A549 (cell line): Measurements from ENCODE around the gene SSR2. TPM values are rescaled to one million over a fixed set of nuclear protein-coding genes. Genes with fewer than 3 reads are reported as not detected.

ENCODE experiments used
- ATAC-seq, 2 experiments: fragments of 200-7000 bp in 1 of 2; fragments of >200 bp in 1 of 2; cut with Nextera tagmentation in 1 of 2; cut with Tn5 transposase in 1 of 2; 3 replicates each; pipeline versions ENCODE4 v1.8.0 to v1.9.1; 2018 to 2020; ENCODE audit warnings: mild to moderate bottlenecking in 1 of 2, moderate library complexity in 1 of 2
- CTCF ChIA-PET: fragments of 300-600 bp; sonication (Branson Sonifier 250); formaldehyde crosslinking; extraction: SDS; loops from one replicate; lab custom pipeline; 2021; ENCODE audit warnings: antibody characterized with exemption, inconsistent platforms; lab: Yijun Ruan, JAX
- POLR2A ChIA-PET: fragments of 350-600 bp; formaldehyde crosslinking; extraction: SDS; loops from one replicate; lab custom pipeline; 2021; ENCODE audit warnings: antibody characterized with exemption, inconsistent platforms; lab: Yijun Ruan, JAX
- DNase-seq, 2 experiments: peaks; one replicate each; pipeline versions ENCODE4 v3.0.0 to v3.0.0-alpha.2; 2011 to 2016; ENCODE audit warnings: low read depth in 1 of 2, low spot score in 1 of 2
- FAIRE-seq: peaks from 2 replicates; lab custom pipeline; 2011; peaks lifted over from hg19 to GRCh38; lab: Jason Lieb, UNC
- H3K27ac ChIP-seq, 2 experiments: fragments of >200 bp; sonication (Bioruptor Twin); formaldehyde crosslinking; 3 replicates each; pipeline ENCODE4 v1.5.1; 2016 to 2017
- H3K4me1 ChIP-seq: fragments of >200 bp; sonication (Bioruptor Twin); formaldehyde crosslinking; 3 replicates; pipeline ENCODE4 v1.6.1; 2016
- H3K4me2 ChIP-seq: fragments of >200 bp; sonication (Bioruptor Twin); formaldehyde crosslinking; 3 replicates; pipeline ENCODE4 v1.6.1; 2016
- H3K4me3 ChIP-seq: fragments of >200 bp; sonication (Bioruptor Twin); formaldehyde crosslinking; 3 replicates; pipeline ENCODE4 v1.5.1; 2016
- H3K9me3 ChIP-seq: fragments of >200 bp; sonication (Bioruptor Twin); formaldehyde crosslinking; 3 replicates; pipeline ENCODE4 v1.6.1; 2016
- ATOH8 ChIP-seq: fragments of 250-450 bp; sonication (Bioruptor Pico); IDR thresholded peaks from 2 replicates; pipeline ENCODE4 v1.5.0; 2020; ENCODE audit warnings: low read depth, mild to moderate bottlenecking, moderate library complexity
- CBX8 ChIP-seq: fragments of 200-600 bp; sonication (generic); IDR thresholded peaks from 2 replicates; pipeline ENCODE4 v1.6.1; 2016
- CEBPB ChIP-seq, 2 experiments: fragments of >200 bp in 1 of 2; sonication (Bioruptor Twin) in 1 of 2; formaldehyde crosslinking in 1 of 2; IDR thresholded peaks; 2 replicates each; pipeline ENCODE4 v1.6.1; 2012 to 2016
- CTCF ChIP-seq: fragments of >200 bp; sonication (Bioruptor Twin); formaldehyde crosslinking; IDR thresholded peaks from 3 replicates; pipeline ENCODE4 v1.5.1; 2016
- E2F6 ChIP-seq: IDR thresholded peaks from 2 replicates; pipeline ENCODE4 v1.6.1; 2012; ENCODE audit warnings: low read depth, borderline replicate concordance
- EHMT2 ChIP-seq: fragments of 200-600 bp; sonication (generic); IDR thresholded peaks from 2 replicates; pipeline ENCODE4 v1.6.1; 2016; ENCODE audit warnings: antibody characterized with exemption, low read depth, mild to moderate bottlenecking, moderate library complexity
- ELK1 ChIP-seq: fragments of 150-350 bp; IDR thresholded peaks from 2 replicates; pipeline ENCODE4 v1.6.1; 2014; ENCODE audit warnings: low read depth, mild to moderate bottlenecking, low read length
- FOSL2 ChIP-seq, 2 experiments: fragments of 450-650 bp in 1 of 2; fragments of >200 bp in 1 of 2; sonication (Bioruptor Twin) in 1 of 2; formaldehyde crosslinking; IDR thresholded peaks; 2 replicates each; pipeline versions ENCODE4 v1.5.0 to v1.6.1; 2016 to 2020; ENCODE audit warnings: mild to moderate bottlenecking in 1 of 2, moderate library complexity in 1 of 2
- HES2 ChIP-seq: fragments of >200 bp; sonication (Bioruptor Twin); formaldehyde crosslinking; IDR thresholded peaks from 2 replicates; pipeline ENCODE4 v1.6.1; 2016
- HMGXB4 ChIP-seq: fragments of 250-450 bp; sonication (Bioruptor Pico); IDR thresholded peaks from 2 replicates; pipeline ENCODE4 v1.5.0; 2021; ENCODE audit warnings: mild to moderate bottlenecking, moderate library complexity, borderline replicate concordance
- HOXB5 ChIP-seq: fragments of 250-450 bp; sonication (Bioruptor Pico); IDR thresholded peaks from 2 replicates; pipeline ENCODE4 v1.5.0; 2020; ENCODE audit warnings: mild to moderate bottlenecking, moderate library complexity
- JUNB ChIP-seq: fragments of >200 bp; sonication (Bioruptor Twin); formaldehyde crosslinking; IDR thresholded peaks from 2 replicates; pipeline ENCODE4 v1.6.1; 2016
- KDM5A ChIP-seq: fragments of 200-600 bp; sonication (generic); IDR thresholded peaks from 2 replicates; pipeline ENCODE4 v1.6.1; 2016; ENCODE audit warnings: antibody characterized with exemption, mild to moderate bottlenecking
- MAZ ChIP-seq: fragments of 150-350 bp; IDR thresholded peaks from 2 replicates; pipeline ENCODE4 v1.6.1; 2014; ENCODE audit warnings: antibody characterized with exemption, low read depth, low read length, borderline replicate concordance
- POLR2AphosphoS2 ChIP-seq: conservative IDR thresholded peaks from 2 replicates; pipeline ENCODE4 v1.6.1; 2012; ENCODE audit warnings: low read length, improper control_type of control experiment, inconsistent platforms
- RAD21 ChIP-seq, 2 experiments: fragments of >200 bp in 1 of 2; sonication (Bioruptor Twin) in 1 of 2; formaldehyde crosslinking in 1 of 2; IDR thresholded peaks in 1 of 2; conservative IDR thresholded peaks in 1 of 2; 2 replicates in 1 of 2; 3 replicates in 1 of 2; pipeline ENCODE4 v1.6.1; 2012 to 2018; ENCODE audit warnings: inconsistent platforms in 1 of 2
- RCOR1 ChIP-seq: fragments of 150-350 bp; IDR thresholded peaks from 2 replicates; pipeline ENCODE4 v1.6.1; 2014; ENCODE audit warnings: antibody characterized with exemption, low read length, low read depth
- USF2 ChIP-seq: fragments of 450-650 bp; IDR thresholded peaks from 2 replicates; pipeline ENCODE4 v1.6.1; 2014; ENCODE audit warnings: antibody characterized with exemption
- ZSCAN20 ChIP-seq: fragments of 250-450 bp; sonication (Bioruptor Pico); IDR thresholded peaks from 2 replicates; pipeline ENCODE4 v1.8.0; 2022; ENCODE audit warnings: mild to moderate bottlenecking, moderate library complexity
- WGBS: methylation state at CpG from one replicate; pipeline ENCODE4 v1.1.6; 2017; ENCODE audit errors: missing lambda C conversion rate; 5-methylcytosine and 5-hydroxymethylcytosine counted together
- polyA plus RNA-seq, 4 experiments: library from polyadenylated mRNA; depleted of rRNA in 3 of 4; stranded (reverse); fragments of >200 nt; fragmentation: RNase III in 1 of 4; extraction: RNeasy Plus Mini Kit Qiagen cat#74134 plus additional on column Dnase treatment in 1 of 4; gene quantifications; 2 replicates in 3 of 4; 3 replicates in 1 of 4; pipeline ENCODE4 v1.2.3, GENCODE V29; 2011 to 2017

The SSR2 gene
- polyA plus RNA-seq, 2 of the 4 experiments (the other 2 are of a cell fraction), result 261 to 382 TPM

- TF ChIP-seq RCOR1, result no peak
Measured at GRCh38 chr1:156003923-156004188, 16.9 kb downstream of the SSR2 start (continued).

GRCh38 chr1:156002188-156002911 is 18.4 kb downstream of the SSR2 start:
- CTCF ChIA-PET, result interaction anchor here (0.6 to 6.6 kb wide), 11 partner anchors 12 to 130 kb away, joined by 3 to 63 read pairs (median 4); no protein-coding TSS in a partner anchor
- H3K27ac ChIP-seq, result peak overlapping the region; percentile 68 to 85
- FAIRE-seq (no peak), ATAC-seq (peak in 1 of 2 experiments; percentile 64; a peak in 4 of 6 replicates)
- no peak for TF ChIP-seq ELK1
- no peak for TF ChIP-seq POLR2AphosphoS2
- TF ChIP-seq, all 56 proteins: peak for 0
- Histone ChIP-seq H3K4me3 (peak overlapping the region; percentile 17; the same call in 1 of the 3 replicates), H3K9me3 (no peaks in the 10 kb centered on the region), H3K4me1 (peaks cover 39% of the 10 kb centered on the region), H3K4me2 (peak overlapping the region; percentile 67)
- 54% methylated on average over 3 of the region's 3 CpGs for WGBS
- DNase-seq, result peak in 1 of 2 experiments; percentile 32
- POLR2A ChIA-PET, result no interaction called here

- Histone ChIP-seq H3K27ac (peak overlapping the region; percentile 68 to 85), H3K4me3 (0 out of 3 replicates have a peak overlapping the region, but pooled peaks have one; percentile 17), H3K9me3 (no peaks in the 10 kb centered on the region), H3K4me2 (peak overlapping the region; percentile 67), H3K4me1 (peaks cover 39% of the 10 kb centered on the region)
- WGBS, result 38% methylated on average over 4 of the region's 4 CpGs
- peak; percentile 14 to 36; a peak in 3 of 6 replicates for ATAC-seq
- TF ChIP-seq RAD21 (conservative IDR thresholded peaks at IDR 0.05 in 1 of 2, IDR thresholded peaks at IDR 0.05 in 1 of 2), result peak; percentile 25 to 35; a peak in 2 of 5 replicates
- no peak for TF ChIP-seq CEBPB (IDR thresholded peaks at IDR 0.05)
- no peak for TF ChIP-seq E2F6
- no peak for TF ChIP-seq JUNB
- ChIA-PET POLR2A (interaction anchor here (0.6 kb wide), 1 partner anchor 24 kb away, joined by 4 read pairs; the partner anchor contains the start of gene ARHGEF2), CTCF (interaction anchor here (0.6 to 6.6 kb wide), 10 partner anchors 11 to 64 kb away, joined by 3 to 63 read pairs (median 4); no protein-coding TSS in a partner anchor)
- FAIRE-seq, result no peak
- no peak for DNase-seq
Measured at GRCh38 chr1:156001662-156002171, 19.0 kb downstream of the SSR2 start.

- POLR2A ChIA-PET, result interaction anchor here (0.6 kb wide), 1 partner anchor 23 kb away, joined by 4 read pairs; the partner anchor contains the start of gene ARHGEF2
- Histone ChIP-seq H3K27ac (peak overlapping the region; percentile 68 to 85), H3K4me1 (peaks cover 39% of the 10 kb centered on the region), H3K4me2 (peak overlapping the region; percentile 67), H3K9me3 (no peaks in the 10 kb centered on the region), H3K4me3 (no peak overlapping the region)
- ATAC-seq, result peak in 1 of 2 experiments; percentile 13; a peak in 1 of 6 replicates
- DNase-seq, result no peak
- WGBS, result 30% methylated on average over 10 of the region's 10 CpGs
- CTCF ChIA-PET, result interaction anchor here (1.1 to 6.6 kb wide), 6 partner anchors 10 to 65 kb away, joined by 3 to 63 read pairs (median 8); no protein-coding TSS in a partner anchor
- FAIRE-seq, result no peak
- no peak for TF ChIP-seq KDM5A
- TF ChIP-seq HMGXB4, result no peak
- no peak for TF ChIP-seq CEBPB (IDR thresholded peaks at IDR 0.05)
- no peak for TF ChIP-seq EHMT2
- TF ChIP-seq HES2, result no peak
- no peak for TF ChIP-seq ZSCAN20 (CRISPR knock-in tag)
- no peak for TF ChIP-seq HOXB5 (CRISPR knock-in tag)
- no peak for TF ChIP-seq MAZ
- TF ChIP-seq USF2, result no peak
- no peak for TF ChIP-seq ATOH8
- TF ChIP-seq FOSL2 (IDR thresholded peaks at IDR 0.05), result no peak
- no peak for TF ChIP-seq FOSL2 (CRISPR knock-in tag; IDR thresholded peaks at IDR 0.05)
- no peak for TF ChIP-seq CTCF
- TF ChIP-seq CBX8, result no peak
Measured at GRCh38 chr1:156001021-156001661, 19.6 kb downstream of the SSR2 start.
